ENCODE measurements around the gene AVPR2. TPM values are rescaled to one million over a fixed set of nuclear protein-coding genes. Genes with fewer than 3 reads are reported as not detected.
A peak's percentile ranks its signal among the peaks of the same experiment; 100 is the strongest.

Gene AVPR2
- total and polyA plus RNA-seq, 9 of the 15 experiments (the other 6 are each of a cell fraction or from before 2014, with no cell fraction given): not detected

GRCh38 chrX:153927922-153928760 lies 23.7 kb downstream of the AVPR2 start (continued):
- TF ChIP-seq FUS (optimal IDR thresholded peaks at IDR 0.05; ENCODE audit: low read depth, low read length) (peak; percentile 33), GABPB1 (CRISPR knock-in tag; IDR thresholded peaks at IDR 0.05) (peak; percentile 87; the same call in 1 of the 2 replicates), SREBF1 (IDR thresholded peaks at IDR 0.05; ENCODE audit: borderline replicate concordance, low read depth, low read length) (no peak), KLF10 (CRISPR knock-in tag; IDR thresholded peaks at IDR 0.05) (no peak), KDM5B (IDR thresholded peaks at IDR 0.05; ENCODE audit: insufficient replicate concordance, low read depth, low read length) (peak; percentile 37), DIDO1 (tag; IDR thresholded peaks at IDR 0.05; ENCODE audit: low read depth) (no peak), MAZ (CRISPR knock-in tag; conservative IDR thresholded peaks at IDR 0.05 in 1 of 2, IDR thresholded peaks at IDR 0.05 in 1 of 2) (peak; percentile 33 to 65; a peak in 2 of 4 replicates), KDM2B (CRISPR knock-in tag; IDR thresholded peaks at IDR 0.05) (peak; percentile 16; the same call in 1 of the 2 replicates), MEIS2 (IDR thresholded peaks at IDR 0.05; ENCODE audit: partially characterized antibody) (peak; percentile 74), ARHGAP35 (IDR thresholded peaks at IDR 0.05; ENCODE audit: partially characterized antibody) (no peak)
- TF ChIP-seq, protein P1, sequence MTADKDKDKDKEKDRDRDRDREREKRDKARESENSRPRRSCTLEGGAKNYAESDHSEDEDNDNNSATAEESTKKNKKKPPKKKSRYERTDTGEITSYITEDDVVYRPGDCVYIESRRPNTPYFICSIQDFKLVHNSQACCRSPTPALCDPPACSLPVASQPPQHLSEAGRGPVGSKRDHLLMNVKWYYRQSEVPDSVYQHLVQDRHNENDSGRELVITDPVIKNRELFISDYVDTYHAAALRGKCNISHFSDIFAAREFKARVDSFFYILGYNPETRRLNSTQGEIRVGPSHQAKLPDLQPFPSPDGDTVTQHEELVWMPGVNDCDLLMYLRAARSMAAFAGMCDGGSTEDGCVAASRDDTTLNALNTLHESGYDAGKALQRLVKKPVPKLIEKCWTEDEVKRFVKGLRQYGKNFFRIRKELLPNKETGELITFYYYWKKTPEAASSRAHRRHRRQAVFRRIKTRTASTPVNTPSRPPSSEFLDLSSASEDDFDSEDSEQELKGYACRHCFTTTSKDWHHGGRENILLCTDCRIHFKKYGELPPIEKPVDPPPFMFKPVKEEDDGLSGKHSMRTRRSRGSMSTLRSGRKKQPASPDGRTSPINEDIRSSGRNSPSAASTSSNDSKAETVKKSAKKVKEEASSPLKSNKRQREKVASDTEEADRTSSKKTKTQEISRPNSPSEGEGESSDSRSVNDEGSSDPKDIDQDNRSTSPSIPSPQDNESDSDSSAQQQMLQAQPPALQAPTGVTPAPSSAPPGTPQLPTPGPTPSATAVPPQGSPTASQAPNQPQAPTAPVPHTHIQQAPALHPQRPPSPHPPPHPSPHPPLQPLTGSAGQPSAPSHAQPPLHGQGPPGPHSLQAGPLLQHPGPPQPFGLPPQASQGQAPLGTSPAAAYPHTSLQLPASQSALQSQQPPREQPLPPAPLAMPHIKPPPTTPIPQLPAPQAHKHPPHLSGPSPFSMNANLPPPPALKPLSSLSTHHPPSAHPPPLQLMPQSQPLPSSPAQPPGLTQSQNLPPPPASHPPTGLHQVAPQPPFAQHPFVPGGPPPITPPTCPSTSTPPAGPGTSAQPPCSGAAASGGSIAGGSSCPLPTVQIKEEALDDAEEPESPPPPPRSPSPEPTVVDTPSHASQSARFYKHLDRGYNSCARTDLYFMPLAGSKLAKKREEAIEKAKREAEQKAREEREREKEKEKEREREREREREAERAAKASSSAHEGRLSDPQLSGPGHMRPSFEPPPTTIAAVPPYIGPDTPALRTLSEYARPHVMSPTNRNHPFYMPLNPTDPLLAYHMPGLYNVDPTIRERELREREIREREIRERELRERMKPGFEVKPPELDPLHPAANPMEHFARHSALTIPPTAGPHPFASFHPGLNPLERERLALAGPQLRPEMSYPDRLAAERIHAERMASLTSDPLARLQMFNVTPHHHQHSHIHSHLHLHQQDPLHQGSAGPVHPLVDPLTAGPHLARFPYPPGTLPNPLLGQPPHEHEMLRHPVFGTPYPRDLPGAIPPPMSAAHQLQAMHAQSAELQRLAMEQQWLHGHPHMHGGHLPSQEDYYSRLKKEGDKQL (CRISPR knock-in tag; IDR thresholded peaks at IDR 0.05; ENCODE audit: borderline replicate concordance): no peak
- TF ChIP-seq, protein P2, sequence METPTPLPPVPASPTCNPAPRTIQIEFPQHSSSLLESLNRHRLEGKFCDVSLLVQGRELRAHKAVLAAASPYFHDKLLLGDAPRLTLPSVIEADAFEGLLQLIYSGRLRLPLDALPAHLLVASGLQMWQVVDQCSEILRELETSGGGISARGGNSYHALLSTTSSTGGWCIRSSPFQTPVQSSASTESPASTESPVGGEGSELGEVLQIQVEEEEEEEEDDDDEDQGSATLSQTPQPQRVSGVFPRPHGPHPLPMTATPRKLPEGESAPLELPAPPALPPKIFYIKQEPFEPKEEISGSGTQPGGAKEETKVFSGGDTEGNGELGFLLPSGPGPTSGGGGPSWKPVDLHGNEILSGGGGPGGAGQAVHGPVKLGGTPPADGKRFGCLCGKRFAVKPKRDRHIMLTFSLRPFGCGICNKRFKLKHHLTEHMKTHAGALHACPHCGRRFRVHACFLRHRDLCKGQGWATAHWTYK (CRISPR knock-in tag; IDR thresholded peaks at IDR 0.05): peak; percentile 20; the same call in 1 of the 2 replicates
- TF ChIP-seq, protein P3, sequence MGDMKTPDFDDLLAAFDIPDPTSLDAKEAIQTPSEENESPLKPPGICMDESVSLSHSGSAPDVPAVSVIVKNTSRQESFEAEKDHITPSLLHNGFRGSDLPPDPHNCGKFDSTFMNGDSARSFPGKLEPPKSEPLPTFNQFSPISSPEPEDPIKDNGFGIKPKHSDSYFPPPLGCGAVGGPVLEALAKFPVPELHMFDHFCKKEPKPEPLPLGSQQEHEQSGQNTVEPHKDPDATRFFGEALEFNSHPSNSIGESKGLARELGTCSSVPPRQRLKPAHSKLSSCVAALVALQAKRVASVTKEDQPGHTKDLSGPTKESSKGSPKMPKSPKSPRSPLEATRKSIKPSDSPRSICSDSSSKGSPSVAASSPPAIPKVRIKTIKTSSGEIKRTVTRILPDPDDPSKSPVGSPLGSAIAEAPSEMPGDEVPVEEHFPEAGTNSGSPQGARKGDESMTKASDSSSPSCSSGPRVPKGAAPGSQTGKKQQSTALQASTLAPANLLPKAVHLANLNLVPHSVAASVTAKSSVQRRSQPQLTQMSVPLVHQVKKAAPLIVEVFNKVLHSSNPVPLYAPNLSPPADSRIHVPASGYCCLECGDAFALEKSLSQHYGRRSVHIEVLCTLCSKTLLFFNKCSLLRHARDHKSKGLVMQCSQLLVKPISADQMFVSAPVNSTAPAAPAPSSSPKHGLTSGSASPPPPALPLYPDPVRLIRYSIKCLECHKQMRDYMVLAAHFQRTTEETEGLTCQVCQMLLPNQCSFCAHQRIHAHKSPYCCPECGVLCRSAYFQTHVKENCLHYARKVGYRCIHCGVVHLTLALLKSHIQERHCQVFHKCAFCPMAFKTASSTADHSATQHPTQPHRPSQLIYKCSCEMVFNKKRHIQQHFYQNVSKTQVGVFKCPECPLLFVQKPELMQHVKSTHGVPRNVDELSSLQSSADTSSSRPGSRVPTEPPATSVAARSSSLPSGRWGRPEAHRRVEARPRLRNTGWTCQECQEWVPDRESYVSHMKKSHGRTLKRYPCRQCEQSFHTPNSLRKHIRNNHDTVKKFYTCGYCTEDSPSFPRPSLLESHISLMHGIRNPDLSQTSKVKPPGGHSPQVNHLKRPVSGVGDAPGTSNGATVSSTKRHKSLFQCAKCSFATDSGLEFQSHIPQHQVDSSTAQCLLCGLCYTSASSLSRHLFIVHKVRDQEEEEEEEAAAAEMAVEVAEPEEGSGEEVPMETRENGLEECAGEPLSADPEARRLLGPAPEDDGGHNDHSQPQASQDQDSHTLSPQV (IDR thresholded peaks at IDR 0.05): peak; percentile 39; the same call in 1 of the 2 replicates

All from K562 (cell line).